ENCODE data around the gene ALAS2. TPM values are rescaled to one million over a fixed set of nuclear protein-coding genes. Genes with fewer than 3 reads are reported as not detected.

Gene ALAS2
- total RNA-seq, 1 donor from 2014 or later: 5.6 TPM

DNA sequence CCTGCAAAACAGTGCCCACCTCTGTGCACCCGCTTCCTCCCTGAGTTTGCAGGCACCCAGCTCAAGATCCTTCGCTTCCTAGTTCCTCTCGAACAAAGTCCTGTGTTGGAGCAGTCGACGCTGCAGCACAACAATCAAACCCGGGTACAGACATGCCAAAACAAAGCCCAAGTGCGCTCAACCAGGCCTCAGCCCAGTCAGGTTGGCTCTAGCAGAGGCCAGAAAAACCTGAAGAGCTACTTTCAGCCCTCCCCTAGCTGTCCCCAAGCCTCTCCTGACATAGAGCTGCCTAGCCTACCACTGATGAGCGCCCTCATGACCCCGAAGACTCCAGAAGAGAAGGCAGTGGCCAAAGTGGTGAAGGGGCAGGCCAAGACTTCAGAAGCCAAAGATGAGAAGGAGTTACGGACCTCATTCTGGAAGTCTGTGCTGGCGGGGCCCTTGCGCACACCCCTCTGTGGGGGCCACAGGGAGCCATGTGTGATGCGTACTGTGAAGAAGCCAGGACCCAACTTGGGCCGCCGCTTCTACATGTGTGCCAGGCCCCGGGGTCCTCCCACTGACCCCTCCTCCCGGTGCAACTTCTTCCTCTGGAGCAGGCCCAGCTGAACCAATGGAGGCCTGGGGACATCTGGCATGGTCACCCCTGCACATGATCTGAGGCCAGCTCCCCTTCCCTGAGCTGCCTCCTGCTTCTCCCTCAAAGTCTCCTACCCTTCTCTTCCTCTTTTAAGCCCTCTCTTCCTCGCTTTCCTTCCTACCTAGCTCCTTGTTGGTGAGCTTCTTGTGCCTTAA is 23.8 kb downstream of the ALAS2 start:
- peaks cover 0 to 25% of the 10 kb centered on the region in 2 donors for H3K36me3 ChIP-seq
- TF ChIP-seq, protein P1, sequence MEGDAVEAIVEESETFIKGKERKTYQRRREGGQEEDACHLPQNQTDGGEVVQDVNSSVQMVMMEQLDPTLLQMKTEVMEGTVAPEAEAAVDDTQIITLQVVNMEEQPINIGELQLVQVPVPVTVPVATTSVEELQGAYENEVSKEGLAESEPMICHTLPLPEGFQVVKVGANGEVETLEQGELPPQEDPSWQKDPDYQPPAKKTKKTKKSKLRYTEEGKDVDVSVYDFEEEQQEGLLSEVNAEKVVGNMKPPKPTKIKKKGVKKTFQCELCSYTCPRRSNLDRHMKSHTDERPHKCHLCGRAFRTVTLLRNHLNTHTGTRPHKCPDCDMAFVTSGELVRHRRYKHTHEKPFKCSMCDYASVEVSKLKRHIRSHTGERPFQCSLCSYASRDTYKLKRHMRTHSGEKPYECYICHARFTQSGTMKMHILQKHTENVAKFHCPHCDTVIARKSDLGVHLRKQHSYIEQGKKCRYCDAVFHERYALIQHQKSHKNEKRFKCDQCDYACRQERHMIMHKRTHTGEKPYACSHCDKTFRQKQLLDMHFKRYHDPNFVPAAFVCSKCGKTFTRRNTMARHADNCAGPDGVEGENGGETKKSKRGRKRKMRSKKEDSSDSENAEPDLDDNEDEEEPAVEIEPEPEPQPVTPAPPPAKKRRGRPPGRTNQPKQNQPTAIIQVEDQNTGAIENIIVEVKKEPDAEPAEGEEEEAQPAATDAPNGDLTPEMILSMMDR (IDR thresholded peaks at IDR 0.05): no peak
- TF ChIP-seq POLR2AphosphoS5 (IDR thresholded peaks at IDR 0.05; ENCODE audit: insufficient read depth in 1 of 2, low read depth in 1 of 2): no peak
- TF ChIP-seq POLR2A (IDR thresholded peaks at IDR 0.05): no peak
- H3K27me3 ChIP-seq: no peaks in the 10 kb centered on the region
- H3K4me1 ChIP-seq: peaks cover 25% of the 10 kb centered on the region
- H3K9me3 ChIP-seq: no peaks in the 10 kb centered on the region
- no peak overlapping the region for H3K4me3 ChIP-seq
- peak in 1 of 2 donors; percentile 69 for DNase-seq (ENCODE audit: extremely low spot score in 2 of 2)
- H3K27ac ChIP-seq: no peak overlapping the region
- intact Hi-C loops (cut with DNase I): loop anchor here (10.0 kb wide), 1 partner anchor 148 kb away; no protein-coding TSS in a partner anchor

DNA sequence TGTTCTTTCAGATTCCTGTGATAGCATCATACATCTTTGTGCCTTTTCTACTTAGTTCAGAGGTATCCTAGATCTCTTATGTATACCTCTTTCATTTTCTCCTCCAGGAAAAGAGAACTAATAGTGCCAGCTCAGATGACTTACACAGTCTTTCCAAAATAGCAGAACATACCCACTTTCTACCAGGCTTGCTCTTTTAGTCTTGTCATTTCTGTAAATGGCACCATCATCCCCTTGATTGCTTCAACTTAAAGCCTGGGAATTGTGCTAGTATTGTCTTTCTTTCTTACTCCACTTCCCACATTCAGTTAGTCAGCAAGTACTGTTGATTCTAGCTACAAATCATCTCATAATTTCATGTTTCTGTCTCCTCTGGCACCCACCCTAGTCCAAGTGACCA is 25.5 kb downstream of the ALAS2 start:
- no peaks in the 10 kb centered on the region for H3K27me3 ChIP-seq
- no peak overlapping the region for H3K27ac ChIP-seq
- intact Hi-C loops (cut with DNase I): loop anchor here (10.0 kb wide), 1 partner anchor 150 kb away; no protein-coding TSS in a partner anchor
- no peak for DNase-seq (ENCODE audit: extremely low spot score in 2 of 2)
- peaks cover 25% of the 10 kb centered on the region for H3K4me1 ChIP-seq
- TF ChIP-seq POLR2AphosphoS5 (IDR thresholded peaks at IDR 0.05; ENCODE audit: insufficient read depth in 1 of 2, low read depth in 1 of 2): no peak
- peaks cover 0 to 25% of the 10 kb centered on the region in 2 donors for H3K36me3 ChIP-seq
- H3K4me3 ChIP-seq: no peak overlapping the region
- no peaks in the 10 kb centered on the region for H3K9me3 ChIP-seq

DNA sequence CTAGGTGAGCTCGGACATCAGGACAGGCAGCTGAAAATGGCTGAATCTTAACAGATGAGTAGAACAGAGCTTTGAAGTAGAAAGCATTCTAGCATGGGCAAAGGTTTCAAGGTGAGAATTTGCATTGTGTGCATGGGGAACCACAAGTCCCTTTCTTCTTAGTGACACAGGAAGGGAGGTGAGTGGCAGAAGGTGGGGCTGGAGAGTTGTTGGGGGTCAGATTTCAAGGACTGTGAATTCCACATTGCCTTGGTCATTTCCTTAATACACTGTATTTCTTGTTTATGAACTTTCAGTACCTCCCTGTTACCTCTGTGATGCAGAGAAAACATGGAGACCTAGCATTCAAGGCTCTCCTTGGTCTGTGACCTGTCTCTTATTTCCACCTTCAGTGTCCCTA is 26.5 kb downstream of the ALAS2 start:
- no peak for TF ChIP-seq POLR2A (IDR thresholded peaks at IDR 0.05)
- TF ChIP-seq POLR2AphosphoS5 (IDR thresholded peaks at IDR 0.05; ENCODE audit: insufficient read depth in 1 of 2, low read depth in 1 of 2): no peak
- TF ChIP-seq, protein P1 (IDR thresholded peaks at IDR 0.05): no peak
- Histone ChIP-seq H3K9me3 (no peaks in the 10 kb centered on the region), H3K4me1 (peaks cover 21% of the 10 kb centered on the region), H3K36me3 (peaks cover 0 to 25% of the 10 kb centered on the region in 2 donors), H3K27me3 (no peaks in the 10 kb centered on the region), H3K4me3 (no peak overlapping the region), H3K27ac (no peak overlapping the region)
- DNase-seq (ENCODE audit: extremely low spot score in 2 of 2): no peak
- intact Hi-C loops (cut with DNase I): loop anchor here (10.0 kb wide), 1 partner anchor 151 kb away; no protein-coding TSS in a partner anchor

DNA sequence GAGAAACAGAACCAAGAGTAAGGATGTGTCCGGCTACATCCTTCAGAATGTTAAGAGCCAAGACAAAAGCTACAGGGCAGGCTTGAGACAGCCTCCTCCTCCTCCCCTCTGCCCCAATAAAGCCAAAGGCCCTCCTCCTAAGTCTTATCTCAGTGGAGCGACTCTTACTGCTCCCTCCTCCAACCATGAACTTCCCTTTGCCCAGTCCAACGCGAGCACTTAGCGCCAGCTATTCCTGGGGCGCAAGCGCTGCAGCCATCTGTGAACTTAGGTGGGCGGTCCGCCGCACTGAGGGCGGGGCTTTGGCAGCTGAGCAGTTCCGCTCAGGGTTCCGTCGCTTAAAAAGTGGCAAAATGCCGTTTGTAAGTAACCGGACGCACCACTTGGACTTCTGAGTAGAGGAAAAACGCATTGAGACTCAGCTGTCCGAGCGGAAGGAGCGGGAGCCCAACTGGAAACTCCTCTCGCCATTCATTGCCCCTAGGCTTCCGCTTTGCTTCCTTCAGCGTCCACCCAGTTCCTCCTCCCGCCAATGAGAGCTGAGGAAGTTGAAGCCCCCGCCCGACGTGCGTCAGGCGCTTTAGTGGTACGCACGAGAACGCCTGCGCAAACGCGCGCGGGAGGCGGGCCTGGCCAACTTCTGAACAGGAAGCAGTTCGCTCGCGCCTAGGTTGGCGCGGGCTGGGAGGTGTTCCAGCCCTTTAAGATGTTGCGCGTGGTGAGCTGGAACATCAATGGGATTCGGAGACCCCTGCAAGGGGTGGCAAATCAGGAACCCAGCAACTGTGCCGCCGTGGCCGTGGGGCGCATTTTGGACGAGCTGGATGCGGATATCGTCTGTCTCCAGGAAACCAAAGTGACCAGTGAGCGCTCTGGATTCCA is 30.8 kb downstream of the ALAS2 start, which contains the start of gene APEX2:
APEX2 (plus strand) TSS at position 647 of the 882 bp plus-strand sequence; CDS start at position 707, 60 bp downstream.
- peak in 1 of 2 donors; percentile 91 for DNase-seq (ENCODE audit: extremely low spot score in 2 of 2)
- intact Hi-C loops (cut with DNase I): loop anchor here (10.0 kb wide), 1 partner anchor 155 kb away; no protein-coding TSS in a partner anchor
- TF ChIP-seq POLR2A (IDR thresholded peaks at IDR 0.05) (peak in 1 of 2 donors; percentile 54), POLR2AphosphoS5 (IDR thresholded peaks at IDR 0.05; ENCODE audit: insufficient read depth in 1 of 2, low read depth in 1 of 2) (peak; percentile 79 to 92)
- TF ChIP-seq, protein P1 (IDR thresholded peaks at IDR 0.05): no peak
- peak within 1 kb of the TSS; percentile 76 for H3K27ac ChIP-seq
- H3K36me3 ChIP-seq: peaks cover 0 to 11% of the 10 kb centered on the region in 2 donors
- no peaks in the 10 kb centered on the region for H3K9me3 ChIP-seq
- H3K27me3 ChIP-seq: no peaks in the 10 kb centered on the region
- peak within 1 kb of the TSS; percentile 53 to 59 for H3K4me3 ChIP-seq
- no peaks in the 10 kb centered on the region for H3K4me1 ChIP-seq

DNA sequence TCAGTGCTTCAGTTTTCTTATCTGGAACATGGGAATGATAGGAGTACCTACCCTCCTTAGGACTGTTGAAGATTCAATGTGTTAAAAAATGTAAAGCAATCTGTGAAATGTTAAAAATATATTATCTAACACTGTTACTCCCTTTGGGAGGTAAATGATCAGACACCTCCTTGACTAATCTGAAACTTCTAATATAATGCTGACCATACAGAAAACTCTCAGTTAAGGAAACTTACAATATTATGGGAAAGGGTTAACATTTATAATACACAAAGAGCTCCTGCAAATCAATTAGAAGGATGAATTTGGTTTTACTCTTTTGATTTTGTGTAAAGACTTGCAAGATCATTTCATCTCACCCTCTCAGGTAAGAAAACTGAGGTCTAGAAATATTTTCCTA is 35.2 kb downstream of the ALAS2 start:
- intact Hi-C loops (cut with DNase I): no loop called here
- no peaks in the 10 kb centered on the region for H3K36me3 ChIP-seq
- no peaks in the 10 kb centered on the region for H3K27me3 ChIP-seq
- no peaks in the 10 kb centered on the region for H3K4me1 ChIP-seq
- no peaks in the 10 kb centered on the region for H3K9me3 ChIP-seq
- no peak overlapping the region for H3K27ac ChIP-seq
- H3K4me3 ChIP-seq: no peak overlapping the region
- TF ChIP-seq POLR2AphosphoS5 (IDR thresholded peaks at IDR 0.05; ENCODE audit: insufficient read depth in 1 of 2, low read depth in 1 of 2) (no peak), POLR2A (IDR thresholded peaks at IDR 0.05) (no peak)
- DNase-seq (ENCODE audit: extremely low spot score in 2 of 2): no peak
